C4-2B (cell line): ENCODE measurements around the gene ADARB2.

Experiments
- CTCF ChIP-seq: fragments of 450-650 bp; conservative IDR thresholded peaks from 2 replicates; pipeline ENCODE4 v1.5.1; 2017; ENCODE audit warnings: mild to moderate bottlenecking
- ZFX ChIP-seq: fragments of 450-650 bp; IDR thresholded peaks from 2 replicates; pipeline ENCODE4 v1.6.1; 2017

DNA sequence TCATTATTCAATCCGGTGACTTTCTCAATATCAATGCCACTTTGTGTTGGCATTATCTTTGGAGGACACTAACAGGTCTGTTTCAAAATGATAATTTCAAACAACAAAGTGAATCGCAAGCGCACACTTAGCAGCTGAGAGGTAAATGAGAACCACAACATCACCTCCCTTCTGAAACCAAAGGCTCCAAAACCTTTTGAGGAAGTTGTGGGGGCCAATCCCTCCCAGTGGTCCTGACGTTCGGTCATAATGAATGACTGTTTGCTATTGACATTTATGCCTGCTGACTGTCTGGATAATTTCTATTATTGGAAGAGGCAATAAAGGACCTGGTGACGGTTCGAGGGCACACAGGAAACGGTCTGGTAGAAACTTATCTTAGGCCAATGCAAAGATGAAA, 1.8 kb downstream of the ADARB2 start:
- TF ChIP-seq CTCF (no peak), ZFX (no peak)
